Dendritic cell treated with granulocyte-macrophage colony-stimulating factor and Interleukin-4, amounts not matched to agents 40 ng/mL and 50 ng/mL, for 4 days (primary cell): Measurements from ENCODE around the gene KEL.
A peak's percentile ranks its signal among the peaks of the same experiment; 100 is the strongest.

Experiments
- H3K27ac Mint-ChIP-seq: one replicate; pipeline ENCODE4 v1.8.0; 2022; ENCODE audit warnings: mild to moderate bottlenecking, mixed read lengths
- H3K27me3 Mint-ChIP-seq: one replicate; pipeline ENCODE4 v1.8.0; 2022; ENCODE audit warnings: mild to moderate bottlenecking, mixed read lengths
- H3K36me3 Mint-ChIP-seq: one replicate; pipeline ENCODE4 v1.8.0; 2022; ENCODE audit warnings: low read depth, mixed read lengths
- H3K4me1 Mint-ChIP-seq: one replicate; pipeline ENCODE4 v1.8.0; 2022; ENCODE audit warnings: low read depth, mixed read lengths
- H3K4me3 Mint-ChIP-seq: one replicate; pipeline ENCODE4 v1.8.0; 2022; ENCODE audit warnings: mild to moderate bottlenecking, moderate library complexity, mixed read lengths
- H3K9me3 Mint-ChIP-seq: one replicate; pipeline ENCODE4 v1.8.0; 2022; ENCODE audit warnings: mixed read lengths
- intact Hi-C: fragments of 100-400 bp; cut with micrococcal nuclease; formaldehyde crosslinking; loops from one replicate; pipeline ENCODE4 v1.15.0; 2022

Gene KEL

GRCh38 chr7:142930126-142930730 is 31.9 kb downstream of the KEL start:
- H3K27ac Mint-ChIP-seq: no peak overlapping the region
- peaks cover 36% of the 10 kb centered on the region for H3K4me1 Mint-ChIP-seq
- H3K36me3 Mint-ChIP-seq: peaks cover 13% of the 10 kb centered on the region
- intact Hi-C loops: no loop called here
- peaks cover 36% of the 10 kb centered on the region for H3K9me3 Mint-ChIP-seq
- peaks cover 4% of the 10 kb centered on the region for H3K27me3 Mint-ChIP-seq
- no peak overlapping the region for H3K4me3 Mint-ChIP-seq

- Mint-ChIP-seq H3K27ac (peak overlapping the region; percentile 84), H3K36me3 (peaks cover 13% of the 10 kb centered on the region), H3K9me3 (peaks cover 36% of the 10 kb centered on the region), H3K4me3 (no peak overlapping the region), H3K4me1 (peaks cover 36% of the 10 kb centered on the region), H3K27me3 (no peaks in the 10 kb centered on the region)
- intact Hi-C loops: no loop called here
Observed at GRCh38 chr7:142927949-142928348, 34.2 kb downstream of the KEL start.

GRCh38 chr7:142927085-142927745 is 34.9 kb downstream of the KEL start:
- Mint-ChIP-seq H3K4me3 (peak overlapping the region; percentile 4), H3K27ac (peak overlapping the region; percentile 84), H3K9me3 (peaks cover 36% of the 10 kb centered on the region), H3K36me3 (peaks cover 13% of the 10 kb centered on the region), H3K4me1 (peaks cover 36% of the 10 kb centered on the region), H3K27me3 (no peaks in the 10 kb centered on the region)
- intact Hi-C loops: no loop called here

GRCh38 chr7:142925413-142925812 is 36.8 kb downstream of the KEL start:
- H3K9me3 Mint-ChIP-seq: peaks cover 35% of the 10 kb centered on the region
- H3K27ac Mint-ChIP-seq: peak overlapping the region; percentile 84
- H3K36me3 Mint-ChIP-seq: peaks cover 13% of the 10 kb centered on the region
- intact Hi-C loops: no loop called here
- no peaks in the 10 kb centered on the region for H3K27me3 Mint-ChIP-seq
- H3K4me1 Mint-ChIP-seq: peaks cover 36% of the 10 kb centered on the region
- no peak overlapping the region for H3K4me3 Mint-ChIP-seq

DNA sequence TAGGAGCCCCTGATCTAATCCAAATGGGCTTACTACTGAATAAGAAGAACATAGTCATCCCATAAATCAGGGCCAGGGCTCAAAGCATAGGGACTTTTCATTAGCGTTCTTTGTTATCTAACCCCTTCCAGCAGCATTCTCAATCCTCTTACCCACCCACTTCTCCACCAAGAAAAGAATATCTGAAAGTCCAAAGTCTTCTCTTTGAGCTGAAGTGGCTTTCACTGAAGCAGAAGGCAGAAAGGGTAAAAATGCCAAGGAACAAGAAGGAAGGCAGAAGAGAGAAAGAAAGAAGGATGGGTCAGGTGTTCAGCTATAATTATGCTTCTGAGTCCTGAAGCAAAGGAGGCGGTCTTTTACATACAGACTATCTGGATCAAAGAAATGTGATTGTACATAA is 38.8 kb downstream of the KEL start:
- no peak overlapping the region for H3K4me3 Mint-ChIP-seq
- peaks cover 11% of the 10 kb centered on the region for H3K36me3 Mint-ChIP-seq
- H3K27ac Mint-ChIP-seq: no peak overlapping the region
- H3K27me3 Mint-ChIP-seq: no peaks in the 10 kb centered on the region
- H3K9me3 Mint-ChIP-seq: peaks cover 28% of the 10 kb centered on the region
- H3K4me1 Mint-ChIP-seq: peaks cover 28% of the 10 kb centered on the region
- intact Hi-C loops: no loop called here

GRCh38 chr7:142919656-142920055 is 42.5 kb downstream of the KEL start:
- no peaks in the 10 kb centered on the region for H3K36me3 Mint-ChIP-seq
- no peaks in the 10 kb centered on the region for H3K4me1 Mint-ChIP-seq
- no peak overlapping the region for H3K27ac Mint-ChIP-seq
- intact Hi-C loops: no loop called here
- peaks cover 2% of the 10 kb centered on the region for H3K27me3 Mint-ChIP-seq
- H3K9me3 Mint-ChIP-seq: no peaks in the 10 kb centered on the region
- no peak overlapping the region for H3K4me3 Mint-ChIP-seq

- H3K4me3 Mint-ChIP-seq: no peak overlapping the region
- peaks cover 5% of the 10 kb centered on the region for H3K4me1 Mint-ChIP-seq
- intact Hi-C loops: no loop called here
- peaks cover 2% of the 10 kb centered on the region for H3K27me3 Mint-ChIP-seq
- no peaks in the 10 kb centered on the region for H3K36me3 Mint-ChIP-seq
- no peak overlapping the region for H3K27ac Mint-ChIP-seq
- no peaks in the 10 kb centered on the region for H3K9me3 Mint-ChIP-seq
Observed at GRCh38 chr7:142918901-142919300, 43.3 kb downstream of the KEL start.

GRCh38 chr7:142917447-142917846 is 44.7 kb downstream of the KEL start:
- Mint-ChIP-seq H3K27ac (no peak overlapping the region), H3K4me3 (no peak overlapping the region), H3K36me3 (no peaks in the 10 kb centered on the region), H3K27me3 (peaks cover 5% of the 10 kb centered on the region), H3K4me1 (peaks cover 9% of the 10 kb centered on the region), H3K9me3 (no peaks in the 10 kb centered on the region)
- intact Hi-C loops: no loop called here

- intact Hi-C loops: no loop called here
- no peaks in the 10 kb centered on the region for H3K9me3 Mint-ChIP-seq
- peaks cover 11% of the 10 kb centered on the region for H3K4me1 Mint-ChIP-seq
- H3K27ac Mint-ChIP-seq: no peak overlapping the region
- no peak overlapping the region for H3K4me3 Mint-ChIP-seq
- H3K27me3 Mint-ChIP-seq: peaks cover 5% of the 10 kb centered on the region
- H3K36me3 Mint-ChIP-seq: no peaks in the 10 kb centered on the region
Observed at GRCh38 chr7:142916508-142916907, 45.7 kb downstream of the KEL start.

DNA sequence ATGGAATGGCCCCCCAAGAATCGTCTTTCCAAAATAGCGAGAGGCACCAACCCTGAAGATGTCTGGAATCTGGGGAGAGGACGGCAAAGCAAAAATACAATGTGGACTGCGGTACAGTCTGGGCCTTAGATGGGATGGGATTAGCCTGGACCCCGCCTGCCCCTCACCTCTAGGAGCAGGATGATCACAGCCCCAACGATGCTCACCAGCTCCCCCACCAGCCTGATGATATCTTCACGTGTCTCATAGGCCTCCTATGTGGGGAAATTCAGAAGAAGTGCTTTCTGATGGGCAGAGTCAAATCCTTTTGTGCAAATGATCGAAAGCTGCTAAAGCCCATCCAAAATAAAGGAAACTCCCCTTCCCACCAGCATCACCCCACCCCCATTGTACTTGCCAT is 46.8 kb downstream of the KEL start:
- intact Hi-C loops: no loop called here
- H3K36me3 Mint-ChIP-seq: no peaks in the 10 kb centered on the region
- H3K27ac Mint-ChIP-seq: no peak overlapping the region
- H3K9me3 Mint-ChIP-seq: no peaks in the 10 kb centered on the region
- H3K4me1 Mint-ChIP-seq: peaks cover 23% of the 10 kb centered on the region
- H3K27me3 Mint-ChIP-seq: peaks cover 5% of the 10 kb centered on the region
- H3K4me3 Mint-ChIP-seq: no peak overlapping the region

DNA sequence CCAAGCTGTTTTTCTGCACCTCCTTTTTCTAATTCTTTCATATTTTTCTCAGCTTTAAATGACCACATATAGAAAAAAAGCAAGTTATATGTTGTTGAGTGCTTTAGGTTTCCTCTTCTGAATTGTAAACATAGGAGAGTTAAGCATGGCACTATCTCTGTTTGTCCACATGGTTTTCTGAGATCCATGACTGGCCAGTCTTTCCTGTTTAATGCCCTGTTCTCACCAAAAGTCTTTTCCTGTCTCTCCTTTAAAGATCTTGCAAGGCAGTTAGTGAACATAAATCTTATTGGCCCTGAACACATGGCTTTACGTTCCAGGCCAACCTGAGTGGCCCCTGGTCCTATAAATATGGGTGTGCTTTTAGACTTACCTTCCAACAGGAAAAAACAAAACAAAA is 48.0 kb downstream of the KEL start:
- no peaks in the 10 kb centered on the region for H3K9me3 Mint-ChIP-seq
- peaks cover 34% of the 10 kb centered on the region for H3K4me1 Mint-ChIP-seq
- no peak overlapping the region for H3K27ac Mint-ChIP-seq
- no peak overlapping the region for H3K4me3 Mint-ChIP-seq
- intact Hi-C loops: no loop called here
- H3K36me3 Mint-ChIP-seq: no peaks in the 10 kb centered on the region
- H3K27me3 Mint-ChIP-seq: peaks cover 5% of the 10 kb centered on the region

DNA sequence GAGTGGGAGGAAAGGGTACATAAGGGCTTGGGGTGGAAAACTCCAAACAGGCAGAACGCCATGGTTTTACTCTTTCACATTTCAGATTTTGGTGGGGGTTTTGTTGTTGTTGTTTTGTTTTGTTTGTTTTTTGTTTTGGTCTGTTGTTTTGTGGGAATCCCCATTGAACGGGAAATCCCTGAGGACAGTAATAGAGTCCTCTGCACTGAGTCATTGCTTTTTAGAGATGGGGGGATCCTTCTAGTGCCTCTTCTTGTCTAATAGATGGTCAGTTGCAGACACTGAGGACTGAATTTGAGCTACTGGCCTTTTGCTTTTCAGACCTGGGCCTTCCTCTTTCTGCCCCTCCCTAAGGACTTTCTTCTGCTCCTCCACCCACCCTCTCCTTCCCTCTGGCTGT is 48.6 kb downstream of the KEL start:
- H3K27ac Mint-ChIP-seq: no peak overlapping the region

GRCh38 chr7:142913051-142913450 is 49.1 kb downstream of the KEL start:
- Mint-ChIP-seq H3K4me3 (no peak overlapping the region), H3K4me1 (peaks cover 42% of the 10 kb centered on the region), H3K27me3 (peaks cover 5% of the 10 kb centered on the region), H3K27ac (no peak overlapping the region), H3K9me3 (no peaks in the 10 kb centered on the region), H3K36me3 (no peaks in the 10 kb centered on the region)
- intact Hi-C loops: no loop called here

More for the DNA sequence above, 48.6 kb downstream of the KEL start:
- Mint-ChIP-seq H3K4me3 (no peak overlapping the region), H3K4me1 (peaks cover 40% of the 10 kb centered on the region), H3K27me3 (peaks cover 5% of the 10 kb centered on the region), H3K9me3 (no peaks in the 10 kb centered on the region), H3K36me3 (no peaks in the 10 kb centered on the region)
- intact Hi-C loops: no loop called here

DNA sequence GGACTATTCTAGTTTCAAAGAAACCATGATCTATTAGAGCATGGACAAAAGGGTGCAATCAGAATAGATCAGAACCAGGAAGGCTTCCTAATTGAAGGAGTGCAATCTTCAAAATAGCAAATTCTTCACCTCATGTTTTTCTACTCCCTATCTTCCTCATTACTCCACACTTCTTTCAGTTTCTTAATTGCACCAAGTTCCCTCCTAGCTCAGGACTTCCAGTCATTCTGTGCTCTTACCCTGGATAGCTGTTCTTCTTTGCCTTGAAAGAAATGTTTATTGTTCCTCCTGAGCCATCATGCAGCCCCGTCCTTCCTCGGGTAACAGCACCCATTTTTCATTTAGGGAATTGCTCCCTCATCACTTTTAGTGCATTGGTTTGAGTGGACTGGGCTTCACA is 51.7 kb downstream of the KEL start:
- no peaks in the 10 kb centered on the region for H3K9me3 Mint-ChIP-seq
- peaks cover 42% of the 10 kb centered on the region for H3K4me1 Mint-ChIP-seq
- no peak overlapping the region for H3K4me3 Mint-ChIP-seq
- peaks cover 2% of the 10 kb centered on the region for H3K27me3 Mint-ChIP-seq
- no peaks in the 10 kb centered on the region for H3K36me3 Mint-ChIP-seq
- H3K27ac Mint-ChIP-seq: no peak overlapping the region
- intact Hi-C loops: no loop called here

DNA sequence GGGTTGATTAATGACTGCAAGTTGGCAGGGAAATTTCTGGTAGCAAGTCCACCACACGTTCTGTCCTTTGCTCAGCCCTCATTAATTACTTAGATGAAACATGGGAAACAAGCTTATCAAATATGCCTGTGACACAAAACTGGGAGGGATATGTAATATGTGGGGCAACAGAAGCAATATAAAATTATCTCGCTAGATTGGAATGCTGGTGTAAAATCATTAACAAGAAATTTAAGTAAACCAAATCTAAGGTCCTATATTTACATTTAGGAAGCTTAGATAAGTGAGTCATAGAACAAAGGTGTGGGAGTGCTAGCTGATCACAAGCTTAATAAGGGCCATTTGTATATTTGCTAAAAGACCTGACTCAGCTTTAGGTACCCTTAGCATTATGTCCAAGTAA is 52.1 kb downstream of the KEL start:
- no peak overlapping the region for H3K4me3 Mint-ChIP-seq
- peaks cover 2% of the 10 kb centered on the region for H3K27me3 Mint-ChIP-seq
- intact Hi-C loops: no loop called here
- H3K4me1 Mint-ChIP-seq: peaks cover 42% of the 10 kb centered on the region
- no peak overlapping the region for H3K27ac Mint-ChIP-seq
- H3K36me3 Mint-ChIP-seq: no peaks in the 10 kb centered on the region
- H3K9me3 Mint-ChIP-seq: no peaks in the 10 kb centered on the region
